ENCODE data around the gene SUN1. TPM values are rescaled to one million over a fixed set of nuclear protein-coding genes. Genes with fewer than 3 reads are reported as not detected.

Gene SUN1
- polyA plus RNA-seq, 3 donors = 122 to 172 (median 168) TPM

DNA sequence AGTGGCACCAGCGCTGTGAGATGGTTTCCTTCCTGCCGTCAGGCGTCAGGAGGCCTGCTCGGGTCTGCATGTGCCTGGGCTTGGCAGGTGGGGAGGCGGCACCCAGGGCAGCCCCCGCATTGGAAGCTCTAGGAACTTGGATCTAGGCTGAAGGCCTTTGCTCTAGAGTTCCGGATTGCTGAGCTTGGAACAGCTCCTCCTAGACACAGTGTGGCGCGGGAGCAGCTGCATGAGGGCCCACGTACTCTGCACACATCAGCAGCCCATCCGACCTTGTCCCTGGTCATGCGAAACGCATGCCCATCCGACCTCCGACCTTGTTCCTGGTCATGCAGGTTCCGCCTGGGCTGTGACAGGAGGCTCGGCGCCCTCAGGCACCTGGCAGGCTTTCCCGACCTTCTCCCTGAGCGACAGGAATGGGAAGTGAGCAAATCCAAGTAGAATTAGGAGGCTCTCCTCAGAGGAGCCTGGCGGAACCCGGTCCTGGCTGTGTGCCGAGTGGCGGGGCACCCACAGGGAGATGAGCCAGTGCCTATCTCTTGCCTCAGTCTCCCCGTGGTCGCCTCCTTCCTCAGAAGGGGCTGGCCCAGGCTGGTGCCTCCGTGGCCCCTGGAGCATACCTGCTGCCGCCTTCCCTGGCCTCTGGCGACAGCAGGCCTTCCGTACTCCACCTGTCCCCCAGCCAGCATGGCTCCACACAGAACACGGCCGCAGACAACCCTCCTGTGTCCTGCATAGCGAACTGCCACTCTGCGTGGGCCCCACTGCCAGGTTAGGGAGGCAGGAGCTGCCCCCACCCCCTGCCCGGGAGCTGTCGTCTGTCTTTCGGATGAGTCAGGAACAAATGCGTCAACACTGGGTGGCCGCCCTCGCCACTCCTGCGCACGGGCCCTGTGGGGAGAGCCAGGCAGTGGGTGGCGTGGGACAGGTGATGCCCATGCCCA lies 56.1 kb downstream of the SUN1 start:
- no peak for DNase-seq

DNA sequence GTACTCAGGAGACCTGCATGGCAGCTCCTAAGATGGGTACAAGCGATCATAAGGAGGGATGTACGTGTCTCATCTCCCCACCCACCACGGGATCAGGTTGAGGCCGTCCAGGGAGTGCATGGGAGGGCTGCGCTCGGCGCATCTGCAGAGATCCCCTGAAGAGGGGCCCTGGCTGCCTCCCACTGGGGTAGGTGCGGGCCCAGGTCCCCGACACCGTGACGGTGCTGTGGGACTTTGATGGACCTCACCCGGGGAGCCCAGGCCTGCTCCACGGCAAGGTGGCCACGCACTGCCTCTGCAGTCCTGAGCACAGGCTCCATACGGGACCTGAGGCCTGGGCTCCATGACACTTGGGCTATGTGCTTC lies 56.7 kb downstream of the SUN1 start:
- DNase-seq = no peak

- no peak for DNase-seq
These were observed 57.1 kb downstream of the SUN1 start for GRCh38 chr7:889391-889790.

DNA sequence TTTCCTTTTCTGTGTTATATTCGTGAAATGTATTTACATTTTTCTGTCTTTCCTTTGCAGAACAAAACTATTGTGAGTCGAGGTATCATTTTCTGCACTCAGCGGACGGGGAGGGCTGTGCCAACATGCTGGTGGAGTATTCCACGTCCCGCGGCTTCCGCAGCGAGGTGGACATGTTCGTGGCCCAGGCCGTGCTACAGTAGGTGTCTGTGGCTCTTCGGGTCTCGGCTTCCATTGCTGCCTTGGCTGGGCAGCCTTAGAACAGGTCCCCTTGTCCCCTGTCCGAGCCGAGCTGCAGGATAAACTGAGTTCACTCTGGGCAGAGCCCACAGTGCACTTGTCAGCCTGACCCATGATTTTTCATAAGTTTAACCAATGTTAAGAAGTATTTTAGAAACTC lies 58.6 kb downstream of the SUN1 start:
- no peak for DNase-seq

GRCh38 chr7:891291-891690 lies 59.0 kb downstream of the SUN1 start:
- DNase-seq = no peak

DNA sequence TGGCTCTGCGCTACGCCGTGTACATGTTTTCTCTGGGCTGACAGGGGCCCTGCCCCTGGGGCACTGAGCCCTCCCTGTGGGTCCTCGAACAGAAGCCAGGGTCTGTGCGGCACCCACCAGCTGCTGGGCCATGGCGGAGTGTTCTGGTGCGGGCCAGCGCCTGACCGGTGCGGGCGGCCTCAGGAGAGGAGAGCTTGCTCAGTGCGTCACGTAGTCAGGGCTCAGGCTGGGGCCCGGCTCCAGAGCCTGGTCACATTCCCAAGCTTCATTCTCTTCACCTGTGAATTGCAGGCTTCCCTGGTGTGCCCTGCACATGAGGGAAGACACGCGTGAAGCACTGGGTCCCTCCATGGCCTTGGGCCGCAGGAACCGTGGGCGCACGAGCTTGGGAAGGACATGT lies 59.5 kb downstream of the SUN1 start:
- no peak for DNase-seq

DNA sequence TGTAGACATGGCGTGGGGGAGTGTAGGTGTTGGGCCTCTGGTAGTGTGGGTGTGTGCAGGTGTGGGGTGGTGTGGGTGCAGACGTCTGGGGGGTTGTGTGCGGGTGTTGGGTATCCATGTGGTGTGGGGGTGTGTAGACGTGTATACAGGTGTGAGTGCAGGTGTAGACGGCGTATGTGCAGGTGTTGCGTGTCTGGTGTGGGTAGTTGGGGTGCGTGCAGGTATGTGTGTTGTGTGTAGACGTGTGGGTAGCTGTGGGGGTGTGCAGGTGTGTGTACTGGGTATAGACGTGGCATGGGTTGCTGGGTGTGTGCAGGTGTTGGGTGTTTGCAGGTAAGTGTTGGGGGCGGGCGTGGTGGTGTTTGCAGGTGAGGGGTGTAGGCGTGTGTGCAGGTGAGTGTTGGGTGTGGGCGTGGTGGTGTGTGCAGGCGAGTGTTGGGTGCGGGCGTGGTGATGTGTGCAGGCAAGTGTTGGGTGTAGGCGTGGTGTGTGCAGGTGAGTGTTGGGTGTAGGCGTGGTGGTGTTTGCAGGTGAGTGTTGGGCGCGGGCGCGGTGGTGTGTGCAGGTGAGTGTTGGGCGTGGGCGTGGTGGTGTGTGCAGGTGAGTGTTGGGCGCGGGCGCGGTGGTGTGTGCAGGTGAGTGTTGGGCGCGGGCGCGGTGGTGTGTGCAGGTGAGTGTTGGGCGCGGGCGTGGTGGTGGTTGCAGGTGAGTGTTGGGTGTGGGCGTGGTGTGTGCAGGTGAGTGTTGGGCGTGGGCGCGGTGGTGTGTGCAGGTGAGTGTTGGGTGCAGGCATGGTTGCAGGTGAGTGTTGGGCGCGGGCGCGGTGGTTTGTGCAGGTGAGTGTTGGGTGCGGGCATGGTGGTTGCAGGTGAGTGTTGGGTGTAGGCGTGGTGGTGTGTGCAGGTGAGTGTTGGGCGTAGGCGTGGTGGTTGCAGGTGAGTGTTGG lies 60.6 kb downstream of the SUN1 start:
- DNase-seq = no peak

- no peak for DNase-seq
These were observed 61.4 kb downstream of the SUN1 start for GRCh38 chr7:893686-894085.

DNA sequence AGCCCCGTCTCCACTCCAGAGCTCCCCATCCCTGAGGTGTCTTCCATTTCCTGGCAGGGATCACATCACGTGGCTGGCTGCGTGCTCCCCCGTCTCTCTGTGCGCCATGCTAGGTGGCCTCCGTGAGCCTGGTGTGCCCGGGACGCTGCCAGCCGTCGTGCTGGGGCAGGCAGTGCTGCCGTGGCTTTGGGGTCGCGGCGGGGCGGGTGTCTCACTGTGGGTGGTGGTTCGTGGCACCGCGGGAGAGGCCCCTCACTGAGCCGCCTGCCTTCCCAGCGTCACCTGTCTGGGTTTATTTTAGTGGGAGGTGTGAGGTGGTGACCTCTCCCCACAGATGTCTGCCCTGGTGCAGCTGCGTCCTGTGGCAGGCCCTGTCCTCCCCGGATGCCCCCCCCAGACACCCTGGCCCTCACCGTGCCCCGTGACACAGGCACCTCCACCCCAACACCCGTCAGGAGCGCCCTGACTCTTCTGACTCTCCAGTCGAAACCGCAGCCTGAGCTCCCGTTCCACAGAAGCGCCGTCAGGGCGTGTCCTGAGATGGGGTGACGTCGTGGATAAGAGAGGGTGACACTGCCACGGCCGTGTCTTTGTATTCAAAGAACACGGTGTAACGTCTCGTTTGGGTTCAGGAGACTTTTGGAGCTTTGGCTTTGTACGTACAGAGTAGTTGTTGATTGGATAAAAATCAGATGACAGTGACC lies 62.0 kb downstream of the SUN1 start:
- no peak for DNase-seq

DNA sequence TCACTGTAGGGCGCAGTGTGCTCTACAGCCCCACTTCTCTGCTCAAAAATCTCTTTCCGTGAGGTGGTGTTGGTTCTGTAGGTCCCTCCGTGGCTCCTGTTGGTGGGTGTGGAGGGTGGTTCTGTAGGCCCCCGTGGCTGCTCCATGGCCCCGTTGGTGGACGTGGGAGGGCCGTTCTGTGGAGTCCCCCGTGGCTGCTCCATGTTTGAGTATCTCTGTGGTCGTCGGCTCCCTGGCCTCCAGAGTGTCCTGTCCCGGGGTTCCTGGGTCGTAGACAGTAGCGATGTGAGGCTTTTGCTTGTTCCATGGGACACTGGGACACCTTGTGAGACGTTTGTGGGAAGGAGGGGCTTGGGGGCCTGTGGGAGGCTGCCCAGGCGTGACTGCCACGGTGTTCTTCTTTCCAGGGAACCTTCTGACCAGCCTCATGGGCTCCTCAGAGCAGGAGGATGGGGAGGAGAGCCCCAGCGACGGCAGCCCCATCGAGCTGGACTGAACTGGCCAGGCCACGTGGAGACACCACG lies 62.7 kb downstream of the SUN1 start:
- no peak for DNase-seq

- DNase-seq = no peak
These were observed 63.3 kb downstream of the SUN1 start for GRCh38 chr7:895451-896052.

DNA sequence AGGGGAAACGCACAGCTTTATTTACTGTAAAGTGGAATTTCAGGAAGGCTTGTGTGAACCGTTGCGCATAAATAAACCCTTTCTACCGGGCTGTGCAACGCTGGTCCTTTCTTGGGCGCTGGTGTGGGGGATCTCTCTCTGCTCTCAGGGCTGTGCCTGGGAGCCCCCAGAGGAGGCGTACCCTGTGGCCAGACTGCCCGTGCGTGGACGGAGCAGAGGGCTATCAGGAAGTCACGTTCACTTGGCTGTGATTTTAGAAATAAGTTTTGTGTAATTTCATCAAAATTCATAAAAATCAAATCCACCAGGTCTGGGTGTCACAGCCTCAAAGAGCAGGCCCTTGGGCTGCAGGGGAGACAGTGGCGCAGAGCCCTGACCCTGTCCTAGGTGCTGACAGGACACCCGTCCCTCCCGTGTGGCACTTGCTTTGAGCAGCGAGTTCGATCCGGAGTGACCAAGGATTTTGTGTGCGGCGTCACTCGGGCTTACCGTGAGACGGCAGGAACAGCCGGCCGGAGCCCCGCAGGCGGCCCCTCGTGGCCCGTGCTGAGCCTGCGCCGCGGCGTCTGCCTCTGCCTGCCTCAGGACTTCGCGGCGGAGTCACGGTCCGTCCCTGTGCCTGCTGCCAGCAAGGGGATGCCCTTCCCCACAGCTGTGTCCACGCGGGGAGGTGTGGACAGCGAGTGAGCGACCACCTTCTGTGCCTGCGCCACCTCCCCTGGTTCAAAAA lies 64.2 kb downstream of the SUN1 start:
- DNase-seq = no peak

DNA sequence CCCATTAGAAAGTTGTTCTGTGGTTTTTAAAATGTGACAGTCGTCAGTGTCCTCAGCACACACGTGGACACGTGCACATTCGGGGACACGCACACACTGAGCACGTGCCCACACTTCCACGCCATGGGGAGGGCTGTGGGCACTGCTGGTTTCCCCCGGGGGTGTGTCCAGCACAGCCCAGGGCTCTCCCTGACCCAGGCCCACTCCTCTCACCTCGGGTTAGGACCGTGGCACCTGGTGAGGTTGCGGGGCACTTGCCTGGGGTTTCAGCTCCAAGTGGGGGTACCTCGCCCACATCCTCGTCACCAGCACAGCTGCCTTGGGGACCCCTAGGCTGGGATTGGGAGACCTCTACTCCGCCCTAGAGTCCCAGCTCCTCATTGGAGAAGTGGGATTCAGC lies 64.8 kb downstream of the SUN1 start:
- no peak for DNase-seq

DNA sequence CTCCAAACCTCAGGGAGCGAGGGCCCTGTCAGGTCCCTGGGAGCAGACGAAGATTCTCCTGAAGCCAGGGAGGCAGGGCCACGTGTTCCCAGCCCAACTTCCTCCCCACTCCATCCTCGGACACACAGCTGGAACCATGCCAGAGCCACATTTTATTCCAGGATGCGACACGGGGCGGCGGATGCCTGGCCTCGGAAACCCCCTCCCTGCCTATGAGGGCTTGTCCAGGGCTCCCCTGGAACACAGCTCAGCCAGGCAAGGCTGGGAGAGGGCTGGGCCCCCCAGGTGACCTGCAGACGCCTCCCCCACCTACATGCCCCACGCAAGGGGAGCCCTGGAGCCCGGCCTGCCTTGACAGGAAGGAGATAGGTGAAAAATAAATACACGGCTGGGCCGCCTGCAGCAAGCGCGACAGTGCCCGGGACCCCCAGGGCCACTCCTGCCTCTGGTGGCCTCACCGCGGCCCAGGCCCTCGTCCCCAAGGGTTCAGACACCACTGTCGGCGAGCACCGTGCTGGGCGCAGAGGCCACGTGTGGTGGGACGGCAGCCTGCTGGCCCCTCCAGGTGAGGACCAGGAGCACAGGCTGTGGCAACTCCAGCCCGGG lies 65.6 kb downstream of the SUN1 start:
- DNase-seq = peak; percentile 48

DNA sequence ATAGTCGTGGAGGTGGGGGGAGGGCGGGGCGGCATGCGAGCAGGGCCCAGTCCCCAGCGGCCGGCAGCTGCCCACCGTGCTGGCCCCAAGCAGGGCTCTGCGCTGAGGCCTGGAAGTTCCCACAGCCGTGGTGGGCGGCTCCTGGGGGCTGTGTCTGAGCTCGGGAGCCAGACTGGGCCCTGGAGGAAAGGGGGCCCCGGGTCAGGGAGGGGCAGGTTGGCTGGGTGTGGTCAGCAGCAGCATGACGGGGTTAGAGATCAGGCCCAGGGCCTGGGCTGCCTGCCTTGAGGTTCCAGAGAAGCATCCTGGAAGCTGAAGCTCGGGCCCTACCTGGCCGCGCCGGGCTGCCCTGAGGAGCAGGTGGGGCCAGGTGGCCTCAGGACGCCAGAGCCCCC lies 66.2 kb downstream of the SUN1 start:
- DNase-seq = no peak

DNA sequence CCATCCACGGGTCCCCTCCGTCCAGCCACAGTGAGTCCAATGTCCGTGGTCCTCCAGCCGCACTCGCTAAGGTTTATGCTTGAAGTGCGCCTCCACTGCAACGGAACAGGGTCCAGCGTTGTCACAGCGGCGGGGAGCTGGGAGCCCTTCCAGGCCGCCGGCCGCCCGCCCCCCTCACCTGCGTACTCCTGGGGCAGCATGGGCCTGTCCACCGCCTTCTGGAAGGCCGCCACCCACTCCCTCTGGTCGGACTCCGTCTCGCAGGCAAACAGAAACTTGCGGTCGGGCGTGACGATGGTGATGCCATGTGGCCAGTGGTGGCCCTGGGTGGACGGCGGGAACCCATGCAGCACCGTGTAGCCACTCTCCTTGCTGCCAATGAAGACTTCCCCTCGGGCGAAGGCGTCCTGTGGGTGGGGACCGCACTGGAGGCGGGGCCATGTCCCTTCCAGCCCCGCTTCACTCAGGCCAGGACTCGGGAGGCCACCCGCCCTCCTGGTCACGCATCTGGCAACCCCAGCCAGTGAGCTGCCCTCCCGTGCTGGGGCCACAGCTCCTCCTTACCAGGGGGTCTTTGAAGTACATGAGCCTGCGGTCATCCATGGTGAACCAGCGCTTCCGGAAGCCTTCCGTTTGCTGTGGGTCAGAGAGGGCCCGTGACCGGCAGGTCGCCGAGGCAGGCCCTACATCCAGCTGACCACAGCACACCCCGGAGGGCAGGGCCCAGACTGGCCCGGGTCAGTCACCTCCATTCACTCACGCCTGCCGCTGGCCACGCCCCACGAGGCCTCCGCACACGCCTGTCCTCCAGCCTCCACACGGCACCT lies 66.8 kb downstream of the SUN1 start:
- DNase-seq = no peak

GRCh38 chr7:899806-900205 lies 67.5 kb downstream of the SUN1 start:
- DNase-seq = no peak

DNA sequence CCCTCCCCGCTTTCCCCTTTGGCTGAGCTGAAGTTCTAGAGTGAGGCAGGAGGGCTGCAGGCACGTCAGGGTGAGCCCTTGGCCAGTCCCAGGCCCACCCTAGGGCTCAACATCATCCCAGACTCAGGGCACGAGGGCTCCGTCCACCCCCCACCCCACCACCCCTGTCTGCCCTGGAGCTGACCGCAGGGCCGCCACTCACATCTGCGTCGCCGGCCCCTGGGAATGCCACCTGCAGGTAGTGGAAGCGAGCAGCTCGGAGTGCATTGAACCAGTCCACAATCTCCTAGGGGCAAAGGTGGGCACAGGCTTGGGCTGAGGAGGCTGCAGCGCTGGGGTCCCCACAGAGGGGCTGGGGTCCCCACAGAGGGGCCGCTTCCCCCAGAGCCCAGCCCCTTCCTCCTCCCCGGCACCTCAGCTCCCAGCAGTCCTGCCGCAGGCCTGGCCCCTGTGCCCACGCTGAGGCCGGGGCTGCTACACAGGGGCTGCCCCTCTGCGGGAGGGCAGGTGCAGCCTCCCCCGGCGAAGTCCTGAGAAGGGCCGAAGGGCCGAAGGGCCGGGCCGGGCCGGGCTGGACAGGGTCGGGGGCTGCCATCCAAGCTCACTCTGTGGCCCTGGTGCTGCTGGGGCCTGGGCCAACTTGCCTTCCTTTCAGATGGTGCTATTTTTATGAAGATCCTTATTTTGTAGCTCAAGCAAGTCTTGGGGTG lies 68.2 kb downstream of the SUN1 start:
- no peak for DNase-seq

GRCh38 chr7:901041-901387 lies 68.7 kb downstream of the SUN1 start:
- no peak for DNase-seq
